Liver (tissue), 9 donors: ENCODE results near the gene ULK3. TPM values are rescaled to one million over a fixed set of nuclear protein-coding genes. Genes with fewer than 3 reads are reported as not detected.

Experiments
- DNase-seq: peaks from one replicate; pipeline ENCODE4 v3.0.0-alpha.2; 2017; ENCODE audit warnings: low spot score
- H3K27ac ChIP-seq, 2 donors: one replicate each; pipeline ENCODE4 v1.7.0; 2013; ENCODE audit warnings: inconsistent platforms in 2 of 2, low read length in 2 of 2, control low read depth in 1 of 2, low read depth in 1 of 2, mild to moderate bottlenecking in 1 of 2
- H3K27me3 ChIP-seq, 4 donors: one replicate each; pipeline versions ENCODE4 v1.6.1 to v1.7.0; 2013; ENCODE audit warnings: low read length in 3 of 4, inconsistent platforms in 1 of 4, mild to moderate bottlenecking in 1 of 4, moderate library complexity in 1 of 4; ENCODE audit not compliant: control insufficient read depth in 4 of 4, insufficient read depth in 4 of 4
- H3K36me3 ChIP-seq, 4 donors: one replicate each; pipeline versions ENCODE4 v1.6.1 to v1.7.0; 2013; ENCODE audit warnings: low read length in 3 of 4, mild to moderate bottlenecking in 3 of 4, low read depth in 1 of 4, moderate library complexity in 1 of 4; ENCODE audit not compliant: control insufficient read depth in 4 of 4, insufficient read depth in 3 of 4
- H3K4me1 ChIP-seq, 4 donors: one replicate each; pipeline versions ENCODE4 v1.6.1 to v1.7.0; 2013; ENCODE audit warnings: low read length in 3 of 4, mild to moderate bottlenecking in 3 of 4, moderate library complexity in 1 of 4; ENCODE audit not compliant: control insufficient read depth in 4 of 4, insufficient read depth in 4 of 4
- H3K4me3 ChIP-seq, 3 donors: one replicate each; pipeline versions ENCODE4 v1.6.1 to v1.7.0; 2013; ENCODE audit warnings: low read length in 3 of 3, control low read depth in 1 of 3, low read depth in 1 of 3, mild to moderate bottlenecking in 1 of 3
- H3K9ac ChIP-seq, 2 donors: one replicate each; pipeline ENCODE4 v1.7.0; 2013; ENCODE audit warnings: low read length in 2 of 2, mild to moderate bottlenecking in 2 of 2, moderate library complexity in 2 of 2, control low read depth in 1 of 2, low read depth in 1 of 2
- H3K9me3 ChIP-seq, 4 donors: one replicate each; pipeline versions ENCODE4 v1.6.1 to v1.7.0; 2013; ENCODE audit warnings: low read length in 3 of 4; ENCODE audit not compliant: control insufficient read depth in 4 of 4
- ATF3 ChIP-seq: IDR thresholded peaks from 2 replicates; pipeline ENCODE4 v1.6.1; 2016; ENCODE audit warnings: antibody characterized with exemption
- FOXA1 ChIP-seq: IDR thresholded peaks from 2 replicates; pipeline ENCODE4 v1.6.1; 2016; ENCODE audit warnings: antibody characterized with exemption
- GABPA ChIP-seq, 2 donors: IDR thresholded peaks in 1 of 2; conservative IDR thresholded peaks in 1 of 2; 2 replicates each; pipeline ENCODE4 v1.6.1; 2016; ENCODE audit warnings: antibody characterized with exemption in 2 of 2, mild to moderate bottlenecking in 1 of 2, moderate library complexity in 1 of 2
- HNF4A ChIP-seq, 2 donors: conservative IDR thresholded peaks; 2 replicates each; pipeline ENCODE4 v1.6.1; 2016; ENCODE audit warnings: antibody characterized with exemption in 2 of 2, mild to moderate bottlenecking in 2 of 2
- HNF4G ChIP-seq: IDR thresholded peaks from 2 replicates; pipeline ENCODE4 v1.6.1; 2016; ENCODE audit warnings: antibody characterized with exemption
- JUND ChIP-seq, 2 donors: IDR thresholded peaks; 2 replicates each; pipeline ENCODE4 v1.6.1; 2016; ENCODE audit warnings: antibody characterized with exemption in 2 of 2
- NR2F2 ChIP-seq: IDR thresholded peaks from 2 replicates; pipeline ENCODE4 v1.6.1; 2016; ENCODE audit warnings: antibody characterized with exemption
- RAD21 ChIP-seq, 2 donors: IDR thresholded peaks; 2 replicates each; pipeline ENCODE4 v1.6.1; 2016; ENCODE audit warnings: antibody characterized with exemption in 2 of 2, mild to moderate bottlenecking in 2 of 2
- RXRA ChIP-seq, 2 donors: IDR thresholded peaks; 2 replicates each; pipeline ENCODE4 v1.6.1; 2017 to 2018; ENCODE audit warnings: antibody characterized with exemption in 2 of 2, mild to moderate bottlenecking in 1 of 2
- YY1 ChIP-seq: IDR thresholded peaks from 2 replicates; pipeline ENCODE4 v1.6.1; 2016; ENCODE audit warnings: antibody characterized with exemption, mild to moderate bottlenecking
- WGBS: extraction: QIAGEN DNeasy Blood & Tissue Kit; methylation state at CpG from one replicate; pipeline ENCODE4 v1.1.7; 2013; 5-methylcytosine and 5-hydroxymethylcytosine counted together
- polyA plus RNA-seq, 2 donors: library from polyadenylated mRNA; stranded (reverse) in 1 of 2; unstranded in 1 of 2; fragments of 200-250 nt in 1 of 2; fragments of >200 nt in 1 of 2; fragmentation: Nextera tagmentation in 1 of 2; extraction: Ambion mirVana in 1 of 2; gene quantifications; one replicate each; pipeline versions ENCODE4 v1.2.1 to v1.2.3, GENCODE V29; 2013 to 2015
- total RNA-seq, 2 donors: library from RNA; depleted of rRNA; stranded (reverse); fragments of >200 nt; gene quantifications; one replicate each; pipeline ENCODE4 v1.2.3, GENCODE V29; 2014
- TF ChIP-seq, protein P1 (sequence below): IDR thresholded peaks from 2 replicates; pipeline ENCODE4 v1.6.1; 2016; ENCODE audit warnings: antibody characterized with exemption
- TF ChIP-seq, protein P2 (sequence below): IDR thresholded peaks from 2 replicates; pipeline ENCODE4 v1.6.1; 2016; ENCODE audit warnings: antibody characterized with exemption, mild to moderate bottlenecking
- TF ChIP-seq, protein P3 (sequence below): fragments of 150-350 bp; IDR thresholded peaks from 2 replicates; pipeline ENCODE4 v1.5.1; 2017; ENCODE audit warnings: improper control_type of control experiment, low read depth, low read length; ENCODE audit not compliant: missing input control
- TF ChIP-seq, protein P4 (sequence below): IDR thresholded peaks from 2 replicates; pipeline ENCODE4 v1.6.1; 2016; ENCODE audit warnings: antibody characterized with exemption
- donor health status: healthy.
- donor health status: healthy.
- donor health status: healthy.
- donor health status: healthy.
- donor health status: healthy.

ULK3 gene
- total and polyA plus RNA-seq, 4 donors = 13.1 to 35.5 (median 21.4) TPM

DNA sequence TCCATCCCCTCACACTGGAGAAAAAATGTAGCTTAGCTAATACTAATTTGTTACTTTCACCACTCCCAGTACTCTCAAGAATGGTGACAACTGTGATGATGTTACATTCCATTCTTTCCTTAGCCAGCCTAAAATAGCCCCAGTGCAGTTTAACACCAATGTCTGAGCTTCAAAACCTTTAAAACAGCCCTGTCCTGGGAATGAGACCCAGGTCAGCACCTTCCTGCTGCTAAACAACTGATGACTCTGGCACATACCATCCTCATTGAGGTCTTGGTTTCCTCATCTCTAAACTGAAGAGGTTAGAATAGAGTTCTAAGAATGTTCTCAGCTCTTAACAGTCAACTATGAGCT is 26.4 kb upstream of the ULK3 start:
- H3K36me3 ChIP-seq = no peaks in the 10 kb centered on the region
- TF ChIP-seq YY1 = no peak
- no peak for TF ChIP-seq ATF3
- TF ChIP-seq FOXA1 = no peak
- TF ChIP-seq JUND (IDR thresholded peaks at IDR 0.05) = no peak
- TF ChIP-seq, protein P1, sequence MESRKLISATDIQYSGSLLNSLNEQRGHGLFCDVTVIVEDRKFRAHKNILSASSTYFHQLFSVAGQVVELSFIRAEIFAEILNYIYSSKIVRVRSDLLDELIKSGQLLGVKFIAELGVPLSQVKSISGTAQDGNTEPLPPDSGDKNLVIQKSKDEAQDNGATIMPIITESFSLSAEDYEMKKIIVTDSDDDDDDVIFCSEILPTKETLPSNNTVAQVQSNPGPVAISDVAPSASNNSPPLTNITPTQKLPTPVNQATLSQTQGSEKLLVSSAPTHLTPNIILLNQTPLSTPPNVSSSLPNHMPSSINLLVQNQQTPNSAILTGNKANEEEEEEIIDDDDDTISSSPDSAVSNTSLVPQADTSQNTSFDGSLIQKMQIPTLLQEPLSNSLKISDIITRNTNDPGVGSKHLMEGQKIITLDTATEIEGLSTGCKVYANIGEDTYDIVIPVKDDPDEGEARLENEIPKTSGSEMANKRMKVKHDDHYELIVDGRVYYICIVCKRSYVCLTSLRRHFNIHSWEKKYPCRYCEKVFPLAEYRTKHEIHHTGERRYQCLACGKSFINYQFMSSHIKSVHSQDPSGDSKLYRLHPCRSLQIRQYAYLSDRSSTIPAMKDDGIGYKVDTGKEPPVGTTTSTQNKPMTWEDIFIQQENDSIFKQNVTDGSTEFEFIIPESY = no peak
- no peak for TF ChIP-seq GABPA (IDR thresholded peaks at IDR 0.05 in 1 of 2, conservative IDR thresholded peaks at IDR 0.05 in 1 of 2)
- TF ChIP-seq NR2F2 = no peak
- TF ChIP-seq, protein P2, sequence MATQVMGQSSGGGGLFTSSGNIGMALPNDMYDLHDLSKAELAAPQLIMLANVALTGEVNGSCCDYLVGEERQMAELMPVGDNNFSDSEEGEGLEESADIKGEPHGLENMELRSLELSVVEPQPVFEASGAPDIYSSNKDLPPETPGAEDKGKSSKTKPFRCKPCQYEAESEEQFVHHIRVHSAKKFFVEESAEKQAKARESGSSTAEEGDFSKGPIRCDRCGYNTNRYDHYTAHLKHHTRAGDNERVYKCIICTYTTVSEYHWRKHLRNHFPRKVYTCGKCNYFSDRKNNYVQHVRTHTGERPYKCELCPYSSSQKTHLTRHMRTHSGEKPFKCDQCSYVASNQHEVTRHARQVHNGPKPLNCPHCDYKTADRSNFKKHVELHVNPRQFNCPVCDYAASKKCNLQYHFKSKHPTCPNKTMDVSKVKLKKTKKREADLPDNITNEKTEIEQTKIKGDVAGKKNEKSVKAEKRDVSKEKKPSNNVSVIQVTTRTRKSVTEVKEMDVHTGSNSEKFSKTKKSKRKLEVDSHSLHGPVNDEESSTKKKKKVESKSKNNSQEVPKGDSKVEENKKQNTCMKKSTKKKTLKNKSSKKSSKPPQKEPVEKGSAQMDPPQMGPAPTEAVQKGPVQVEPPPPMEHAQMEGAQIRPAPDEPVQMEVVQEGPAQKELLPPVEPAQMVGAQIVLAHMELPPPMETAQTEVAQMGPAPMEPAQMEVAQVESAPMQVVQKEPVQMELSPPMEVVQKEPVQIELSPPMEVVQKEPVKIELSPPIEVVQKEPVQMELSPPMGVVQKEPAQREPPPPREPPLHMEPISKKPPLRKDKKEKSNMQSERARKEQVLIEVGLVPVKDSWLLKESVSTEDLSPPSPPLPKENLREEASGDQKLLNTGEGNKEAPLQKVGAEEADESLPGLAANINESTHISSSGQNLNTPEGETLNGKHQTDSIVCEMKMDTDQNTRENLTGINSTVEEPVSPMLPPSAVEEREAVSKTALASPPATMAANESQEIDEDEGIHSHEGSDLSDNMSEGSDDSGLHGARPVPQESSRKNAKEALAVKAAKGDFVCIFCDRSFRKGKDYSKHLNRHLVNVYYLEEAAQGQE = no peak
- TF ChIP-seq HNF4A (conservative IDR thresholded peaks at IDR 0.05) = no peak
- no peak for TF ChIP-seq HNF4G
- TF ChIP-seq RAD21 (IDR thresholded peaks at IDR 0.05) = no peak
- TF ChIP-seq, protein P3, sequence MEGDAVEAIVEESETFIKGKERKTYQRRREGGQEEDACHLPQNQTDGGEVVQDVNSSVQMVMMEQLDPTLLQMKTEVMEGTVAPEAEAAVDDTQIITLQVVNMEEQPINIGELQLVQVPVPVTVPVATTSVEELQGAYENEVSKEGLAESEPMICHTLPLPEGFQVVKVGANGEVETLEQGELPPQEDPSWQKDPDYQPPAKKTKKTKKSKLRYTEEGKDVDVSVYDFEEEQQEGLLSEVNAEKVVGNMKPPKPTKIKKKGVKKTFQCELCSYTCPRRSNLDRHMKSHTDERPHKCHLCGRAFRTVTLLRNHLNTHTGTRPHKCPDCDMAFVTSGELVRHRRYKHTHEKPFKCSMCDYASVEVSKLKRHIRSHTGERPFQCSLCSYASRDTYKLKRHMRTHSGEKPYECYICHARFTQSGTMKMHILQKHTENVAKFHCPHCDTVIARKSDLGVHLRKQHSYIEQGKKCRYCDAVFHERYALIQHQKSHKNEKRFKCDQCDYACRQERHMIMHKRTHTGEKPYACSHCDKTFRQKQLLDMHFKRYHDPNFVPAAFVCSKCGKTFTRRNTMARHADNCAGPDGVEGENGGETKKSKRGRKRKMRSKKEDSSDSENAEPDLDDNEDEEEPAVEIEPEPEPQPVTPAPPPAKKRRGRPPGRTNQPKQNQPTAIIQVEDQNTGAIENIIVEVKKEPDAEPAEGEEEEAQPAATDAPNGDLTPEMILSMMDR = no peak
- no peak overlapping the region for H3K4me3 ChIP-seq
- DNase-seq = no peak
- no peaks in the 10 kb centered on the region for H3K9me3 ChIP-seq
- H3K9ac ChIP-seq = no peak overlapping the region
- no peak overlapping the region for H3K27ac ChIP-seq
- peaks cover 24 to 63% (median 45%) of the 10 kb centered on the region in 4 donors for H3K4me1 ChIP-seq
- no peaks in the 10 kb centered on the region for H3K27me3 ChIP-seq

DNA sequence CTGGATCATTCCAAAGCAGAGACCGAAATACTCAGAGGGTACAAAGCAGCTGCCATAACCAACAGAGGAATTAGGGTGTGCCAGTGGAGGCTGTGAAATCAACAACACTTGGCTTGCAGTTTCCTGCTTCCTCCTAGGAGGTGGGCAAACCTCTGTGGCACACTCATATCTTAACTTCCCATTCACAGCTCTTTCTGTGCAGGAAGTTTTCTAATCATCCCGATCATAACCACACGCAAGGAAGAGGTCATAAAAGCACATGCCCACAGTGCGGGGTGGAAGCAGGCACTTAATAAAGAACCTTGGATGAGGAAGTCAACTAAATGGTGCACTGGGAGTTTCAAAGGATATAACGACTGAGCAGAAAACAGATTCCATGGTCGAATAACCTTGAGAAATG is 25.1 kb upstream of the ULK3 start:
- no peak for DNase-seq
- TF ChIP-seq, protein P4, sequence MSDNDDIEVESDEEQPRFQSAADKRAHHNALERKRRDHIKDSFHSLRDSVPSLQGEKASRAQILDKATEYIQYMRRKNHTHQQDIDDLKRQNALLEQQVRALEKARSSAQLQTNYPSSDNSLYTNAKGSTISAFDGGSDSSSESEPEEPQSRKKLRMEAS = peak; percentile 12
- TF ChIP-seq RXRA (IDR thresholded peaks at IDR 0.05) = no peak
- 68% methylated on average over 6 of the region's 6 CpGs for WGBS
- Histone ChIP-seq H3K27ac (peak overlapping the region in 1 of 2 donors; percentile 30), H3K27me3 (no peaks in the 10 kb centered on the region), H3K4me3 (no peak overlapping the region), H3K36me3 (no peaks in the 10 kb centered on the region), H3K9me3 (no peaks in the 10 kb centered on the region), H3K9ac (no peak overlapping the region), H3K4me1 (peaks cover 24 to 57% (median 43%) of the 10 kb centered on the region in 4 donors)
